ENCODE data around the gene C16orf74.
A peak's percentile ranks its signal among the peaks of the same experiment; 100 is the strongest.

C16orf74 gene

DNA sequence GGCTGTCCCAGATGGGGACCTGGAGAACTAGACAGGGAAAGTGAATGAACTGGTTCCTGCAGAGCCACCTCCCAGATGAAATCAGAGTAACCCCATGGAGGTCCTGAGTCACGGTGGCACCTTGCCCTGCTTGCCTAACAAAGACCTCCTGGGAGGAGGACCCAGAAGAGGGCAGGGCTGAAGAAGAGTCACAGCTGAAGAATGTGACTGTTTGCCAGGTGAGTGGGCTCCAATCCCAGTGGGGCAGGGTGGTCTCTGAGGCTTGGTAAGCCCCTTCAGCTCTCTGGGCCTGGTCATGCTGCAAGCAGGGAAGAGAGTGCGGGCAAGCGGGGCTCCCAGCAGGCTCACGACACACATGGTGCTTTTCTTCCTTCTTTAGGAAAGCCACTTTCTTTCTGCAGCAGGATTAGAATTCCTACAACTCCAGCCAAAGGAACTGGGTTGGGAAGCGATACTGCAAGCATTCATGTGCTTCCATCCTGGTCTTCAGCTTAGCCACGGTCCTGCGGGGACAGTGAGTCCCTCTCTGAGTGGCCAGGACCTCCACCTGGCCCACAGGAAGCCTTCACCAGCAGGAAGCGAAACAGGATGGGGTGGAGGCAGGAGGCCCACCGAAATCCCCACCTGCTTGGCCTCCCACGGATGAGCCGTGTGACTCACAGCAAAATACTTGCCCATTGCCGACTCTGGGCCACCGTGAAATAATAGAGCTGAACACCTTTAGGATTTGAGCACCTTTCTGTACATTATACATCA, 4.3 kb downstream of the C16orf74 start:
- peak in 1 of 2 experiments; percentile 7 for DNase-seq

- no peak for DNase-seq
These were observed 11.8 kb downstream of the C16orf74 start for GRCh38 chr16:85738923-85739715.

- DNase-seq: no peak
These were observed 14.0 kb downstream of the C16orf74 start for GRCh38 chr16:85736921-85737320.

DNA sequence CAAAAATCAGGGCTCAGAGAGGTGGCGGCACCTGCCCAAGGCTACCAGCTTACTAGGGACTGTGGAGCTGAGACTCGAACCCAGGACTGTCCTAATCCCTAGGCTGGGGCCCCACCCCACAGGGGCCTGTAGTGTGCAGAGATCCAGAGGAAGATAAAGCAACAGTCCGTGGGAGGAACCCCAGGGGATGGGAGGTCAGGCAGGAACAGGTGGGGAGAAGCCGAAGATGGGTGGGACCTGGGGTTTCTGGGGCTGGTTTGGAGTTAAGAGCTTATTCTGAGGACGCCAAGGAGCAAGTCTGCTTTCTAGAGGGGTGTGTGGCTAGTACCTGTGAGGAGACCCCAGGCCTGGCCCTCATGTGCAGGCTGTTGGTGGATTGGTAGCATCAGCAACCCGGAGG, 14.9 kb downstream of the C16orf74 start:
- no peak for DNase-seq

GRCh38 chr16:85735225-85735635, 15.7 kb downstream of the C16orf74 start:
- no peak for DNase-seq

- DNase-seq: no peak
These were observed 16.4 kb downstream of the C16orf74 start for GRCh38 chr16:85734311-85735017.

- DNase-seq: no peak
These were observed 17.1 kb downstream of the C16orf74 start for GRCh38 chr16:85733839-85734170.

DNA sequence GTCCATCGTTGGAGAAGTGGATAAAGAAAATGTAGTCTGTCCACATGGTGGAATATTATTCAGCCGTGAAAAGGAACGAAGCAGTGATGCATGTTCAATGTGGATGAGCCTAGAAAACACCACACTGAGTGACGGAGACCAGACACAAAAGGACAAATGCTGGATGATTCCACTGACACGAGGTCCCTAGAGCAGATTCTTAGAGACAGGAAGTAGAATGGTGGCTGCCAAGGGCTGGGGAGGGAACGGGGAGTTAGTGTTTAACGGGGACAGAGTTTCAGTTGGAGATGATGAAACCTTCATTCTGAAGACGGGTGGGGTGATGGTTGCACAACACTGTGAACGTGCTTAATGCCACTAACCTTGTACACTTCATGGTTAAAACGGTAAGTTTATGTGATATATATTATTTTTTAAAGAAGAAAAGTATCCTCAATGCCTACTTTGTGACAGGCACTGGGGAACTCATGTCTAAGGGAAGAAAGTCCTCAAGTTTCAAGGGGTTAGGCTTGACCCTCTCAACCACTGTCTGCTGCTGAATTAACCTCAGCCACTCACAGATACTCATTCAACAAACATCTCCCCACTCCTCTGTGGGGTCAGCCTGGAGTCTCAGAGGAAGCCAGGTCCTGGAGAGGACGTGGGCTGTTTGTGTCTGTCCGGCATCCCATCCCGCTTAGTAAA, 17.6 kb downstream of the C16orf74 start:
- DNase-seq: no peak

GRCh38 chr16:85731179-85731578, 19.7 kb downstream of the C16orf74 start:
- DNase-seq: no peak

DNA sequence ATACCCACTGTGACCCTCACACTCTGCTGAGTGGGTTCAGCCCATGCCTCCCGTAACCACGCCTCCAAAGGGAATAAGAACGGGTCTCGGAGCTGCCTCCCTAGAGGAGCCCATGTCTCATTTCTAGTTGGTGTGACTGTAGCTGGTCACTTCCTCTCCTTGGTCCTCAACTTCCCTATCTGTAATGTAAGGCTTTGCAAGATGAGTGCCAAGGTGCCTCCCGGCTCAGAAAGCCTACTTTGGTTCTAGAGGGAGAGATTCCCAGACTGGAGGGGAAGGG, 20.8 kb downstream of the C16orf74 start:
- no peak for DNase-seq

GRCh38 chr16:85729452-85730185, 21.3 kb downstream of the C16orf74 start:
- DNase-seq: no peak

- DNase-seq: no peak
These were observed 22.0 kb downstream of the C16orf74 start for GRCh38 chr16:85728879-85729278.

GRCh38 chr16:85724936-85725335, 26.0 kb downstream of the C16orf74 start:
- no peak for DNase-seq

DNA sequence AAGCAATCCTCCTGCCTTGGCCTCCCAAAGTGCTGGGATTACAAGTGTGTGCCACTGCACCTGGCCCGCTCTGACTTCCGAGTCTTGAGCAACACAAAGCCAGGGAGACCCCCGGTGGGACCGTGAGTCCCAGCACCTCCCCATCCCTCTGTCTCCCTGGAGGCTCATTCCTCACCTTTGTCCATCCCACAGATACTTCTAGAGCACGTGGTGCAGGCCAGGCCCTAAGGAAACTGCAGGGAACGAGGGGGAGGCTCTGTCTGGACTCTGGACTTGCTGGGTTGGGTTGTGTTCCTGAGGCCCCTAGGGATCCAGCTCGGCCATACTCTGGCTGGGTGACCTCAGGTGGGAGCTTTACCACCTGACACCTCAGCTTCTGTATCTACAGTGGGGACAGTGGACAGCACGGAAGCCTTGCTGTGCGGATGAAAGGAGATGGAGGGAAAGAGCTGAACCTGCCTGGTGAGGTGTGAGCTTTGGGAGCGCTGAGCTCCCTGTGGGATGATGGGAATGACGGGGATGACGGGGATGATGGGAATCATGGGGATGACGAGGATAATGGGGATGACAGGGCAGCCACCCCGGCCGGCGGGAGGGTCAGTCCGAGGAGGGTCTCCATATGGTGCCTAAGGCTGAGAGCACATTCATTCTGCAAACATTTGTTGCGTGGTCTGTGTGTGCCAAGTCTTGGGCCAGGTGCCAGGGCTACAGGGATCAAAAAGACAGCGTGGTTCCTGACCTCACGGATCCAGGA, 26.6 kb downstream of the C16orf74 start:
- DNase-seq: no peak

- no peak for DNase-seq
These were observed 28.6 kb downstream of the C16orf74 start for GRCh38 chr16:85722128-85722893.

DNA sequence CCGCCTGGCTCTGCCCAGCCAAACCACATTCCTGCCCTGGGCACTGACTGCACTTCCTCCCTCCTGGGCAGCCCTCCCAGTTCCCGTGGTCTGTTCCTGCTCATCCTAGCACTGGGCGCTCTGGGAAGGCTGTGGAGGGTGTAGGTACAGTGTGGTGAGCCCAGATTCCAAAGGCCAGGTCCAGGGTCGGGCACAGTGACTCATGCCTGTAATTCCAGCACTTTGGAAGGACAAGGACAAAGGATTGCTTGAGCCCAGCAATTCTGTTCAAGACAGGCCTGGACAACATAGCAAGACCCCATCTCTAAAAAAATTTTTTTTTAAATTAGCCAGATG, 30.6 kb downstream of the C16orf74 start:
- DNase-seq: no peak

DNA sequence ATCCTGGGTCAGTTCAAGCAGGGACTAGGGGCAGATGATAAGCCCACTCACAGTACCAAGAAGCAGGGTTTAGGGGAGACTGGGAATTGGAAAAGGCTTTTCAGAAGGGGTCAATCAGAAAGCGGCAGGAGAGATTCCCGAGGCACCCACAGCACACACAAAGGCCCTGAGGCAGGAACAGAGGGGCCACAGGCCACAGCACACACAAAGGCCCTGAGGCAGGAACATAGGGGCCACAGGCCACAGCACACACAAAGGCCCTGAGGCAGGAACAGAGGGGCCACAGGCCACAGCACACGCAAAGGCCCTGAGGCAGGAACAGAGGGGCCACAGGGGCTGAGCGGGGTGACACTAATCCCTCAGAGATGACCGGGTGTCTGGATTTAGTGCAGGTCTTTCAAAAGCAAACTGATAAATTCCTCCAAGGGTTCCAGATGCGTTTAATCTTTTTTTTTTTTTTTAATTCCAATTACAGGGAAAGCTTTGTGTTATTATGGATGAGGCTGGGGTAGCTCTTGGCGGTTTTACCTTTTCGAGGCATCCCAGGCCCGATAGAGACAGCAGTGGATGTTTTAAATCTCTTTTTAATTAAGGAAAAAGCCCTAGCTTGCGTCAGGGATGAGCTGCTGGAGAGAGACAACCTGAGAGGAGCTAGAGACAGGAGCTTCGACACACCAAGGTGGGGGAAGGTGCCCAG, 31.1 kb downstream of the C16orf74 start:
- DNase-seq: no peak

- no peak for DNase-seq
These were observed 32.2 kb downstream of the C16orf74 start for GRCh38 chr16:85718682-85719081.

GRCh38 chr16:85718153-85718477, 32.8 kb downstream of the C16orf74 start:
- DNase-seq: no peak

DNA sequence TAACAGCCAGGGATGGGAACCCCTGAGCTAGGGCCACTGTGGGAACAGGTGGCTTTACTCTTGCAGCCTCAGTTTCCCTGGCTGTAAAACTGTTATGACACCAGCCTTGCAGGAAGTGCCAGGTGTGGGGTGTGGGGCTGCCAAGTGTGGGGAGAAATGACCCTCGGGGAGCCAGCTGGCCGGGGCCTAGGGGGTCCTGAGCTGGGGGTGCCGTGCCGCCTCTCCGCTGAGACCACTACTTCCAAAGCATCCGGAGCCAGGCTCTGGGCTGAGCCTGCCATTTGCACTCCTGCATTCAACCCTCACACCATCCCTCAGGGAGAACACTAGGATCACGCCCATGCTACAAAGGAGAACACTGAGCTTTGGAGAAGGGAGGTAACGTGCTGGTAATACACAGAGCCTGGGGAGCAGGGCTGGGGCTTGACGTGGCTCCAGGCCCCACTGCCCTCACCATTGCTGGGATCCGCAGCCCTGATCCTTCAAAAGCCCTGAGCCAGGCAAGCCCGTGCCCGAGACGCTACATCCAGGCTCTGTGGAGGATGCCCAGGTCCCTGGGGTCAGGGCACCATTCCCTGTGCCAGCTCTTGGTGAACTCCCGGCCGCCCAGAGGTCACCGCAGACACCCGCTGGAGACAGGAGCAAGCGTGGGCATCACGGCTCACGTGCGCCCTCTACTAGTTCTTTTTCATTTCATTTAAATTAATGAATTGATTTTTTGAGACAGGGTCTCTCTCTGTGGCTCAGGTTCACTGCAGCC, 33.3 kb downstream of the C16orf74 start:
- peak in 1 of 2 experiments; percentile 49 for DNase-seq
